ENCODE data around the gene WFDC12.

Gene WFDC12

DNA sequence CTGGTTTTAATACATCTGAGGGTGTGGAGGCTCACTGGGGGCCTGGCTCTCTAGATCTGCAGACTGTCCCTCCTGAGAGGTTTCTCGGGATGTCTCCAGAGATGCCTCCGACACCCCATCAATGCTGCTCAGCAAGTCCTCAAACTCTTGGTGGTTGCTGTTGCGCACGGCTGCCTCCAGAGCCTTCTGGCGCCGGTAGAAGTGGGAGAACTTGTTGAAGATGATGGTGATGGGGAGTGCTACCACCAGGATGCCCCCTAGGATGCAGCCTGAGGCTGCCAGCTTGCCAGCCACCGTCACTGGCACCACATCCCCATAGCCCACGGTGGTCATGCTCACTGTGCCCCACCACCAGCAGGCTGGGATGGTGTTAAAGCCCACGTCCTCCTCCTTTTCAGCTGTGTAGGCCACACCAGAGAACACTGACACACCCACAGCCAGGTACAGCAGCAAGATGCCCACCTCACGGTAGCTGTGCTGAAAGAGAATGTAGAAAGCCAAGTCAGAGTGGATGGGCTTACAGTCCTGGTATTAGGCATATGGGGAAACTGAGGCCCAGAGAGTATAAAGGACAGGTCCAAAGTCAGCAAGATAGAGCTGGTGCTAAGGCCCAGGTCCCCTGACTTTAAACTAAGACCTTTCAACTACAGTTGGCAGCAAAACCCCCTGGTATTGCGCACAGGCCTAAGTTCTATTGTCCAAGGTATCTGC is 29.2 kb downstream of the WFDC12 start:
- Histone ChIP-seq H3K4me1 (ENCODE audit: control insufficient read depth in 2 of 2, insufficient read depth in 2 of 2, low read length in 2 of 2) (peaks cover 0 to 2% of the 10 kb centered on the region in 2 donors), H3K27me3 (ENCODE audit: control insufficient read depth in 2 of 2, insufficient read depth in 2 of 2, low read length in 2 of 2) (peaks cover 11% of the 10 kb centered on the region in 2 donors), H3K27ac (ENCODE audit: low read depth in 2 of 2, low read length in 2 of 2) (no peak overlapping the region), H3K36me3 (ENCODE audit: control insufficient read depth in 2 of 2, insufficient read depth in 2 of 2, low read length in 2 of 2) (no peaks in the 10 kb centered on the region), H3K9ac (ENCODE audit: low read depth in 1 of 2, low read length in 2 of 2) (no peak overlapping the region), H3K4me3 (ENCODE audit: low read length in 2 of 2) (no peak overlapping the region), H3K9me3 (ENCODE audit: control insufficient read depth in 2 of 2, low read length in 2 of 2) (no peaks in the 10 kb centered on the region)

DNA sequence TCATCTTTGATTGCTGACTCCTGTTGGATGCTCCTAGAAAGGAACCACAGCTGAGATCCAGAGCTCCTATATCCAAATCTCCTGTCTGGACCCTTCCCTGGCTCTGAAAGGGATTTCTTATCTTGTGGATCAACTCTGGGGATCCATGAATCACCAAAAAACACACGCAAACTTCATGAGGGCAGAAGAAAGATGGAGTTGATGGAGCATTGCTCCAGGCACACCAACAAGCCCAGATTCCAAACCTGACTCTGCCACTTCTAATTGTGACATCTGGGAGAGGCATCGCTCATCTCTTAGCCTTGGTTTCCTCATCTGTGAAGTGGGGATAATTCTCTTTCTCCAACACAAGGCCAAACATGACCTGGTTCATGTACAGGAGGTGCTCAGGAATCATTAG is 30.1 kb downstream of the WFDC12 start:
- Histone ChIP-seq H3K9ac (ENCODE audit: low read depth in 1 of 2, low read length in 2 of 2) (no peak overlapping the region), H3K27me3 (ENCODE audit: control insufficient read depth in 2 of 2, insufficient read depth in 2 of 2, low read length in 2 of 2) (peaks cover 11% of the 10 kb centered on the region in 2 donors), H3K4me3 (ENCODE audit: low read length in 2 of 2) (no peak overlapping the region), H3K36me3 (ENCODE audit: control insufficient read depth in 2 of 2, insufficient read depth in 2 of 2, low read length in 2 of 2) (no peaks in the 10 kb centered on the region), H3K4me1 (ENCODE audit: control insufficient read depth in 2 of 2, insufficient read depth in 2 of 2, low read length in 2 of 2) (peaks cover 0 to 2% of the 10 kb centered on the region in 2 donors), H3K9me3 (ENCODE audit: control insufficient read depth in 2 of 2, low read length in 2 of 2) (no peaks in the 10 kb centered on the region), H3K27ac (ENCODE audit: low read depth in 2 of 2, low read length in 2 of 2) (no peak overlapping the region)

DNA sequence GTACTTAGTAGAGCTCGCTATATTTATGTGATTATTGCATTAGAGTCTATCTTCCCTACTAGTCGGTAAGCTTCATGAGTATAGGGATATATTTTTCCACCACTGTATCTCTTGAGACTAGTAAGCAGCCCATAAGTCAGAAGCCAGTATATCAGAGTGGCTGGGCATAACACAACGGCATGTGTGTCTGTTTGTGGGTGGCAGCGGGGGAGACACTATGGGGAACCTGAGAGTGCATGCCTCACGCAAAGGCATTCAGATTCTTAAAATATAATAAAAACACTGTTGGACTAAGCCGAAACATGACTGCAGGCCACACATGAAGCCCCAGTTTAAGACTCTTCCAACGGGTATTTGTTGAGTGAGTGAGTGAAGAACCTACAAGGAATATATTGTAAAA is 31.4 kb downstream of the WFDC12 start:
- no peaks in the 10 kb centered on the region for H3K9me3 ChIP-seq (ENCODE audit: control insufficient read depth in 2 of 2, low read length in 2 of 2)
- peaks cover 6 to 11% of the 10 kb centered on the region in 2 donors for H3K27me3 ChIP-seq (ENCODE audit: control insufficient read depth in 2 of 2, insufficient read depth in 2 of 2, low read length in 2 of 2)
- H3K27ac ChIP-seq (ENCODE audit: low read depth in 2 of 2, low read length in 2 of 2): no peak overlapping the region
- no peak overlapping the region for H3K9ac ChIP-seq (ENCODE audit: low read depth in 1 of 2, low read length in 2 of 2)
- H3K36me3 ChIP-seq (ENCODE audit: control insufficient read depth in 2 of 2, insufficient read depth in 2 of 2, low read length in 2 of 2): no peaks in the 10 kb centered on the region
- no peak overlapping the region for H3K4me3 ChIP-seq (ENCODE audit: low read length in 2 of 2)
- H3K4me1 ChIP-seq (ENCODE audit: control insufficient read depth in 2 of 2, insufficient read depth in 2 of 2, low read length in 2 of 2): peaks cover 0 to 2% of the 10 kb centered on the region in 2 donors

DNA sequence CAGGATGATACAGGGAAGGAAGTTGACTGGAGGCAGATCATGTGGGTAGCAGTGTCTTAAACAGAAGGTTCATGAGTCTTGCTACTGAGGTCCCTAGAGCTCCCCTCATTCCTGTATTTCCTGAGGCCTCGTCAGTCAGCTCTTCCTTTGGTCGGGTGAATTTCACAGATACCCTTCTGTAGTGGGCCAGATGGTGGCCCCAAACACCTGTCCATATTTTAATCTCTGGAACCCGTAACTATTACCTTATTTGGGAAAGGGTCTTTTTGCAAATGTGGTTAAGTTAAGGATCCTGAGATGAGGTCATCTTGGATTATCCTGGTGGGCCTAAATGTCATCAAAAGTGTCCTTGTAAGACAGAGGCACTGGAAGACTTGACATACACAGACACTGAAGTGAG is 32.9 kb downstream of the WFDC12 start:
- Histone ChIP-seq H3K4me3 (ENCODE audit: low read length in 2 of 2) (no peak overlapping the region), H3K36me3 (ENCODE audit: control insufficient read depth in 2 of 2, insufficient read depth in 2 of 2, low read length in 2 of 2) (no peaks in the 10 kb centered on the region), H3K27me3 (ENCODE audit: control insufficient read depth in 2 of 2, insufficient read depth in 2 of 2, low read length in 2 of 2) (peaks cover 0 to 4% of the 10 kb centered on the region in 2 donors), H3K9me3 (ENCODE audit: control insufficient read depth in 2 of 2, low read length in 2 of 2) (no peaks in the 10 kb centered on the region), H3K9ac (ENCODE audit: low read depth in 1 of 2, low read length in 2 of 2) (no peak overlapping the region), H3K27ac (ENCODE audit: low read depth in 2 of 2, low read length in 2 of 2) (no peak overlapping the region), H3K4me1 (ENCODE audit: control insufficient read depth in 2 of 2, insufficient read depth in 2 of 2, low read length in 2 of 2) (no peaks in the 10 kb centered on the region)

DNA sequence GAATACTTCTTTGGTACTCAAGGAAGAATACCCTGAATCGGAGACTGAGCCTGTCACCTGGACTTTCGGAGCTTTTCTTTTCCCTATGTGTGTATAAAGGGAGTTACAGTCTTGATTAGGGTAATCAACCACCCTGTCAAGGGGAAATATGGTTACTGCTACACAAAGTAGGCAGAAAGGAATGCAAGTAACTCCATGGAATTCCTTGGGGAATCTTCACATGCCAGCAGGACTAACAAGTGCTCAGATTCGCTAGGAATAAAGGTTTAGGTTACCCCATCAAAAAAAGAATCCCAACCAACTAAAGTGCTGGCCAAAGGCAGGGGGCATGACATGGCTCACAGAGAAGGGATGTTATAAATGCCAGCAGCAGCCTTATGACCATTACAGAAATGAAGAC is 33.8 kb downstream of the WFDC12 start:
- H3K9ac ChIP-seq (ENCODE audit: low read depth in 1 of 2, low read length in 2 of 2): no peak overlapping the region
- H3K36me3 ChIP-seq (ENCODE audit: control insufficient read depth in 2 of 2, insufficient read depth in 2 of 2, low read length in 2 of 2): no peaks in the 10 kb centered on the region
- no peaks in the 10 kb centered on the region for H3K27me3 ChIP-seq (ENCODE audit: control insufficient read depth in 2 of 2, insufficient read depth in 2 of 2, low read length in 2 of 2)
- no peaks in the 10 kb centered on the region for H3K4me1 ChIP-seq (ENCODE audit: control insufficient read depth in 2 of 2, insufficient read depth in 2 of 2, low read length in 2 of 2)
- H3K4me3 ChIP-seq (ENCODE audit: low read length in 2 of 2): no peak overlapping the region
- H3K27ac ChIP-seq (ENCODE audit: low read depth in 2 of 2, low read length in 2 of 2): no peak overlapping the region
- H3K9me3 ChIP-seq (ENCODE audit: control insufficient read depth in 2 of 2, low read length in 2 of 2): no peaks in the 10 kb centered on the region

DNA sequence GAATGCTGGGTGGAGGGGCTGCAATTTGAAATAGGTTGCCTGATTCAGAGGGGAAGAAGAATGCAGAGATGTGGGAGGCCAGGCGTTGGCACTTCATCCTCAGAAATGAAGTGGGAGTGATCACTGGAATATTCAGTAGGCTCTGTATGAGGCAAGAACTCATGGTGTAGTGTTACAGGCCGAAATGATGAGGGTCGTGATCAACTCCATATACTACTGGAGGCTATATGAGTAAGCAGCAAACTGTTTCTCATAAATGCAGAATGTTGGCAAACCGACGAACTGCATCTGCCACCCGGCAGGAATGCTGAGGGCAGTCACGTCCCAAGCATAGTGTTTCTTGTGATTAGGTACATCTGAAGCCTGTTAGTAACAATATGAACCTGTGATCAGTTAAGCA is 36.0 kb downstream of the WFDC12 start:
- H3K36me3 ChIP-seq (ENCODE audit: control insufficient read depth in 2 of 2, insufficient read depth in 2 of 2, low read length in 2 of 2): no peaks in the 10 kb centered on the region
- H3K27me3 ChIP-seq (ENCODE audit: control insufficient read depth in 2 of 2, insufficient read depth in 2 of 2, low read length in 2 of 2): no peaks in the 10 kb centered on the region
- H3K4me1 ChIP-seq (ENCODE audit: control insufficient read depth in 2 of 2, insufficient read depth in 2 of 2, low read length in 2 of 2): no peaks in the 10 kb centered on the region
- no peaks in the 10 kb centered on the region for H3K9me3 ChIP-seq (ENCODE audit: control insufficient read depth in 2 of 2, low read length in 2 of 2)
- no peak overlapping the region for H3K27ac ChIP-seq (ENCODE audit: low read depth in 2 of 2, low read length in 2 of 2)
- H3K9ac ChIP-seq (ENCODE audit: low read depth in 1 of 2, low read length in 2 of 2): no peak overlapping the region
- H3K4me3 ChIP-seq (ENCODE audit: low read length in 2 of 2): no peak overlapping the region

DNA sequence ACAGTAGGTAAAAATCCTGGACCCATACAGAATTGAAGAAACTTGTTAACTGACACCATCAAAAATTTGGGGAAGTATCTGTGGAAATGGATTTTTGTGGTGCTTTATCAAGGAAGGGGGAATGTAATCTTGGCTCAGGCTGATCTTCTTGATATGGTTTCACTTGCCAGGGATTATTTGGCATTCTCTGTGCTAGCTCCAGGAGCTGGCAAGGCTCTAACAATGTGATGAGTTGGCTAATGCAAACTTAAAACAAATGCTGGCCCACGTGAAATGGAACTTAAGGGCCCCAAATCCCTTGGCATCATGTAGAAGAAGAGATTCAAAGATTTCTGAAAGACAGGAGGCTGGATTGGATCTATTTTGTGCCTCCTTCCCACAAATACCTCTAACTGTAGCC is 36.5 kb downstream of the WFDC12 start:
- Histone ChIP-seq H3K27me3 (ENCODE audit: control insufficient read depth in 2 of 2, insufficient read depth in 2 of 2, low read length in 2 of 2) (no peaks in the 10 kb centered on the region), H3K4me3 (ENCODE audit: low read length in 2 of 2) (no peak overlapping the region), H3K9ac (ENCODE audit: low read depth in 1 of 2, low read length in 2 of 2) (no peak overlapping the region), H3K27ac (ENCODE audit: low read depth in 2 of 2, low read length in 2 of 2) (no peak overlapping the region), H3K4me1 (ENCODE audit: control insufficient read depth in 2 of 2, insufficient read depth in 2 of 2, low read length in 2 of 2) (no peaks in the 10 kb centered on the region), H3K36me3 (ENCODE audit: control insufficient read depth in 2 of 2, insufficient read depth in 2 of 2, low read length in 2 of 2) (peaks cover 0 to 3% of the 10 kb centered on the region in 2 donors), H3K9me3 (ENCODE audit: control insufficient read depth in 2 of 2, low read length in 2 of 2) (no peaks in the 10 kb centered on the region)

DNA sequence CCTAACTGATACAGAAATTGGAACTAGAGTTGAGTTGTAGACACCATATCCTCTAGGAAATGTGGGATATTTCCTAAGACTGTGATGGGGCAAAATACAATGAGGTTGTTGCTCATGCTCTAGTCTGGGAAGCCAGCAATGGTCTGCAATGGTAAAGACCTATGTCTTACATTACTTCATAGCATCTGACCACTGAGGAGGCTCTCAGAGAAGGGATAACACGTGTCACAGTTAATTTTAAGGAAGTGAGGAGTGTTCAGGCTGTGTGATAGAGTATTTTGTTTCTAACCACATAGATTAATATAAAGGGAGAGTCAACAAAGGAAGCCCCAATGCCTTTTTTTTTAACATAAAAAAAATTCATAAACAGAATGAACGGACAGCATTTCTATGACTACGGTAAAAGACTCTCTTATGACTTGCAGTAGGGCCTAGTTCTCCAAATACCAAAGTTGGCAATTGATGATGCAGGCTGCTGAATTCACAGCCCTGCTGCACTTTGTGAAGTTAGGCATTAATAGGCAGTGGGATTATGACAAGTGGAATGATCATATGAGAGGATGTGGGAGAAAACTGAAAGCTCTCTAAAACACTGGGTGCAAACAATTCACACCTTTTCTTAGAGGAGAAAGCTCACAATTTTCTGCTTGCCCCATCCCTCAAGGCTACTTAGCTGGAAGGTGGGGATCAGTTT is 37.0 kb downstream of the WFDC12 start:
- Histone ChIP-seq H3K9me3 (ENCODE audit: control insufficient read depth in 2 of 2, low read length in 2 of 2) (peaks cover 4 to 5% of the 10 kb centered on the region in 2 donors), H3K4me3 (ENCODE audit: low read length in 2 of 2) (no peak overlapping the region), H3K27ac (ENCODE audit: low read depth in 2 of 2, low read length in 2 of 2) (no peak overlapping the region)

DNA sequence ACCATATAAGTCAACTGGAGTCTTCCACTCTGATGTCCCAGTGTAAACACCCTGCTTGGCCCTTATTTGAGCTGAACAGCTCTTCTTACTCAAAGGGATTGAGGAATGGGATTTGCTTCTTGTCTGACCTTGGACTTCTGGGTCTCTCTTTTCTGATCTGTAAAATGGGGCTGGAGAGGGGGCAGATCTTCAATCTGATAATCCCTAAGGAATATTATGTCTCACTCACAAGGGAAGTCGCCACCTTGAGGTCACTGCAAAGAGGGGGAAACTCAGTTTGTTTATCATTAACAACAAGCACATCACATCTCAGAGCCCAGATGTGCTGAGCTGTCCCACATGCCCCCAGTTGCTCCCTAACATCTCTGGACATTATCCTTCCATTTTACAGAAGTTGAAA is 38.4 kb downstream of the WFDC12 start:
- no peak overlapping the region for H3K27ac ChIP-seq (ENCODE audit: low read depth in 2 of 2, low read length in 2 of 2)
- H3K36me3 ChIP-seq (ENCODE audit: control insufficient read depth in 2 of 2, insufficient read depth in 2 of 2, low read length in 2 of 2): peaks cover under 1 to 13% of the 10 kb centered on the region in 2 donors
- no peaks in the 10 kb centered on the region for H3K27me3 ChIP-seq (ENCODE audit: control insufficient read depth in 2 of 2, insufficient read depth in 2 of 2, low read length in 2 of 2)
- no peak overlapping the region for H3K4me3 ChIP-seq (ENCODE audit: low read length in 2 of 2)
- H3K9ac ChIP-seq (ENCODE audit: low read depth in 1 of 2, low read length in 2 of 2): no peak overlapping the region
- peaks cover 4 to 5% of the 10 kb centered on the region in 2 donors for H3K9me3 ChIP-seq (ENCODE audit: control insufficient read depth in 2 of 2, low read length in 2 of 2)
- H3K4me1 ChIP-seq (ENCODE audit: control insufficient read depth in 2 of 2, insufficient read depth in 2 of 2, low read length in 2 of 2): no peaks in the 10 kb centered on the region

More for the DNA sequence above, 37.0 kb downstream of the WFDC12 start:
- Histone ChIP-seq H3K27me3 (ENCODE audit: control insufficient read depth in 2 of 2, insufficient read depth in 2 of 2, low read length in 2 of 2) (no peaks in the 10 kb centered on the region), H3K9ac (ENCODE audit: low read depth in 1 of 2, low read length in 2 of 2) (no peak overlapping the region), H3K36me3 (ENCODE audit: control insufficient read depth in 2 of 2, insufficient read depth in 2 of 2, low read length in 2 of 2) (peaks cover 0 to 5% of the 10 kb centered on the region in 2 donors), H3K4me1 (ENCODE audit: control insufficient read depth in 2 of 2, insufficient read depth in 2 of 2, low read length in 2 of 2) (no peaks in the 10 kb centered on the region)

DNA sequence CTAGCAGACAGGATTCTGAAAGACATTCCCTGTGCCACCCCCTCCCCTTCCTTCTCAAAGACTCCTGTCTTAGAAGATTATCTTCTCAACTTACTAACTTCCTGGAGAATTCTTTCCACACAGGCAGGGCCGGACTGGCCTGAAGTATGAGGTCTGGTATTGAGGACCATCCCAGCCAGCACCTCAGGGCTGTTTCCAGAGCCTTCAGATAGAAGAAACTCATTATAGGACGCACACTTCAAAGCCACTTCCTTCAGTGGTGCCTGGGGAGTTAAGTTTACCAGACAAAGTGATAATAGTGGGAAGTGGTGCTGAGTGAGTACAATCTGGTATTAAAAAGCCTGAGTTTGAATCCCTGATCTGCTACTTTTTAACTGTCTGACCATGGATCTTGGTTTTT is 39.0 kb downstream of the WFDC12 start:
- no peaks in the 10 kb centered on the region for H3K4me1 ChIP-seq (ENCODE audit: control insufficient read depth in 2 of 2, insufficient read depth in 2 of 2, low read length in 2 of 2)
- H3K4me3 ChIP-seq (ENCODE audit: low read length in 2 of 2): no peak overlapping the region
- H3K9me3 ChIP-seq (ENCODE audit: control insufficient read depth in 2 of 2, low read length in 2 of 2): peaks cover 4 to 5% of the 10 kb centered on the region in 2 donors
- no peak overlapping the region for H3K27ac ChIP-seq (ENCODE audit: low read depth in 2 of 2, low read length in 2 of 2)
- H3K27me3 ChIP-seq (ENCODE audit: control insufficient read depth in 2 of 2, insufficient read depth in 2 of 2, low read length in 2 of 2): no peaks in the 10 kb centered on the region
- H3K9ac ChIP-seq (ENCODE audit: low read depth in 1 of 2, low read length in 2 of 2): no peak overlapping the region
- peaks cover 6 to 19% of the 10 kb centered on the region in 2 donors for H3K36me3 ChIP-seq (ENCODE audit: control insufficient read depth in 2 of 2, insufficient read depth in 2 of 2, low read length in 2 of 2)
